Lower leg skin (tissue), 3 donors: ENCODE data around the gene PLEKHG7.

ENCODE experiments used
- POLR2A ChIP-seq, 2 donors: fragments of 450-650 bp; IDR thresholded peaks; one replicate each; pipeline ENCODE4 v1.6.1; 2016 to 2017; ENCODE audit warnings: antibody characterized with exemption in 2 of 2, mild to moderate bottlenecking in 1 of 2, moderate library complexity in 1 of 2
- TF ChIP-seq, protein P1 (sequence below), 3 donors: fragments of 450-650 bp; IDR thresholded peaks; one replicate each; pipeline ENCODE4 v1.5.1; 2016; ENCODE audit warnings: antibody characterized with exemption in 3 of 3, mild to moderate bottlenecking in 3 of 3, moderate library complexity in 2 of 3

DNA sequence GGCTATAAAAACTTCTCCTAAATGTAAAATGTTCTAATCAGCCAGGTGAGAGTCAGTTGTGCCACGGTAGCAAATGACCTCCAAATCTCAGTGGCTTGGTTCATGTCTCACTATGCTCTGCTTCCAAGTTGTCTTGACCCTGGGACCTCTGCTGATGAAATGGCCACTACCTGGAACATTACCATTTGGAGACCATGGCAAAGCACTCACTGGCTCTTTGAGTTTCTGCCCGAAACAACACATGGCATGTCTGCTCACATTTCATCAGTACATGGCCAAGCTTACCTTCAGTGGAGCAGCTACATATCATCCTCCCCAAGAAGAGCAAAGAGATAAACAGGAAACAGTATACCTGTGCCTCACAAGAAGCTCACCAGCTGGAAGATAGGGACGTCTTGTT is 40.2 kb downstream of the PLEKHG7 start:
- TF ChIP-seq, protein P1, sequence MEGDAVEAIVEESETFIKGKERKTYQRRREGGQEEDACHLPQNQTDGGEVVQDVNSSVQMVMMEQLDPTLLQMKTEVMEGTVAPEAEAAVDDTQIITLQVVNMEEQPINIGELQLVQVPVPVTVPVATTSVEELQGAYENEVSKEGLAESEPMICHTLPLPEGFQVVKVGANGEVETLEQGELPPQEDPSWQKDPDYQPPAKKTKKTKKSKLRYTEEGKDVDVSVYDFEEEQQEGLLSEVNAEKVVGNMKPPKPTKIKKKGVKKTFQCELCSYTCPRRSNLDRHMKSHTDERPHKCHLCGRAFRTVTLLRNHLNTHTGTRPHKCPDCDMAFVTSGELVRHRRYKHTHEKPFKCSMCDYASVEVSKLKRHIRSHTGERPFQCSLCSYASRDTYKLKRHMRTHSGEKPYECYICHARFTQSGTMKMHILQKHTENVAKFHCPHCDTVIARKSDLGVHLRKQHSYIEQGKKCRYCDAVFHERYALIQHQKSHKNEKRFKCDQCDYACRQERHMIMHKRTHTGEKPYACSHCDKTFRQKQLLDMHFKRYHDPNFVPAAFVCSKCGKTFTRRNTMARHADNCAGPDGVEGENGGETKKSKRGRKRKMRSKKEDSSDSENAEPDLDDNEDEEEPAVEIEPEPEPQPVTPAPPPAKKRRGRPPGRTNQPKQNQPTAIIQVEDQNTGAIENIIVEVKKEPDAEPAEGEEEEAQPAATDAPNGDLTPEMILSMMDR (IDR thresholded peaks at IDR 0.05), result no peak
- no peak for TF ChIP-seq POLR2A (IDR thresholded peaks at IDR 0.05)
